ENCODE measurements around the gene POLR3A. TPM values are rescaled to one million over a fixed set of nuclear protein-coding genes. Genes with fewer than 3 reads are reported as not detected.

Gene POLR3A
- total and polyA plus RNA-seq, 2 donors (not counting 1 experiment from before 2014, with no cell fraction given) = 11.6 to 16.8 TPM

DNA sequence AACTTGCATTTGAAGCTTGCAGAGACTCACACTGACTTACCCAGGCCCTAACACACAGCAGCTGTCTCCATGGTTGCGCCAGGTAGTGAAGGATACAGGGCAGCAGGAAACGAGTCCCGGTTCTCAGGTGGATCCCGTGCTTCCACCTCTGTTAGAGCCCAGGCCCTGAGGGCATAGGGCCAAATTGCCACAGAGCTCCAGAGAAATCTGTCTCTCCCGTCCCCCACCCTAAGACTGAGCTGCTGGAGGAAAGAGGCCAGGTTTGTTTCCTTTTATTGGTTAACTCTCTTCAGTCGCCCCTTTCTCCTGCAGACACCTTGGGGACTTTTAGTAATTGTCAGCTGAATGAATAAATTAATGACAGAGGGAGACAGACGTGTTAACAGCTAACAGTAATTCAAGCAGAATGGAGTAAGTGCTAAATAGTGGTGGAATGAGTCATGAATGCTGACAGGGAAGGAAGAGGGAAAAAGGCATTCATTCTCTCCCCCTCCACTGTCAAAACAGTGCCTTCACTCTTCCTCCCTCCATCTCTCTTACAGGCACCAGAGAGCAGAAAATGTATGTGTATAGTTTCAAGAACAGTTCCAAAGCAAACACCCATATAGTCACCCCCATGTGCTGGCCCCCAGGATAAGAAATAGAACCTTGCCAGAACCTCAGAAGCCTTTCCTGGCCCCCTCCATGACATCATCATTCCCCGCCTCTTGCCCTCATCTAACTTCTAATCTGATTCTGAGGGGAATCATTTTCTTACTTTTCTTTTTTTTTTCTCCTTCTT, 86.0 kb downstream of the POLR3A start:
- peaks cover 6% of the 10 kb centered on the region for H3K4me1 ChIP-seq (ENCODE audit: control insufficient read depth, extremely low read depth, insufficient read depth, low read length)
- H3K27me3 ChIP-seq (ENCODE audit: control insufficient read depth, insufficient read depth, low read length) = no peaks in the 10 kb centered on the region
- H4K20me1 ChIP-seq (ENCODE audit: control insufficient read depth, extremely low read depth, insufficient read depth, low read length) = no peaks in the 10 kb centered on the region
- H3K79me2 ChIP-seq (ENCODE audit: control insufficient read depth, insufficient read depth, low read length) = no peaks in the 10 kb centered on the region
- DNase-seq (ENCODE audit: low read depth in 2 of 2) = peak; percentile 69 to 86
- H2AFZ ChIP-seq (ENCODE audit: low read length) = no peak overlapping the region
- H3K27ac ChIP-seq (ENCODE audit: insufficient read depth, low read length) = no peak overlapping the region
- H3K4me2 ChIP-seq (ENCODE audit: extremely low read depth, insufficient read depth, low read length) = peak overlapping the region; percentile 27
- no peak overlapping the region for H3K4me3 ChIP-seq (replicated peaks in 1 of 4; ENCODE audit: control extremely low read depth in 1 of 4, insufficient read depth in 1 of 4, low read depth in 3 of 4, low read length in 4 of 4)
- H3K9ac ChIP-seq (ENCODE audit: insufficient read depth, low read length) = no peak overlapping the region
- H3K9me3 ChIP-seq (ENCODE audit: control insufficient read depth, insufficient read depth, low read depth, low read length) = no peaks in the 10 kb centered on the region
- no peaks in the 10 kb centered on the region for H3K36me3 ChIP-seq (ENCODE audit: control insufficient read depth, insufficient read depth, low read length)
- TF ChIP-seq, protein P1, sequence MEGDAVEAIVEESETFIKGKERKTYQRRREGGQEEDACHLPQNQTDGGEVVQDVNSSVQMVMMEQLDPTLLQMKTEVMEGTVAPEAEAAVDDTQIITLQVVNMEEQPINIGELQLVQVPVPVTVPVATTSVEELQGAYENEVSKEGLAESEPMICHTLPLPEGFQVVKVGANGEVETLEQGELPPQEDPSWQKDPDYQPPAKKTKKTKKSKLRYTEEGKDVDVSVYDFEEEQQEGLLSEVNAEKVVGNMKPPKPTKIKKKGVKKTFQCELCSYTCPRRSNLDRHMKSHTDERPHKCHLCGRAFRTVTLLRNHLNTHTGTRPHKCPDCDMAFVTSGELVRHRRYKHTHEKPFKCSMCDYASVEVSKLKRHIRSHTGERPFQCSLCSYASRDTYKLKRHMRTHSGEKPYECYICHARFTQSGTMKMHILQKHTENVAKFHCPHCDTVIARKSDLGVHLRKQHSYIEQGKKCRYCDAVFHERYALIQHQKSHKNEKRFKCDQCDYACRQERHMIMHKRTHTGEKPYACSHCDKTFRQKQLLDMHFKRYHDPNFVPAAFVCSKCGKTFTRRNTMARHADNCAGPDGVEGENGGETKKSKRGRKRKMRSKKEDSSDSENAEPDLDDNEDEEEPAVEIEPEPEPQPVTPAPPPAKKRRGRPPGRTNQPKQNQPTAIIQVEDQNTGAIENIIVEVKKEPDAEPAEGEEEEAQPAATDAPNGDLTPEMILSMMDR (conservative IDR thresholded peaks at IDR 0.05 in 1 of 2, IDR thresholded peaks at IDR 0.05 in 1 of 2; ENCODE audit: low read depth in 1 of 2, low read length in 2 of 2) = no peak
- no peak for TF ChIP-seq EZH2 (IDR thresholded peaks at IDR 0.05; ENCODE audit: low read length, missing control alignments)

DNA sequence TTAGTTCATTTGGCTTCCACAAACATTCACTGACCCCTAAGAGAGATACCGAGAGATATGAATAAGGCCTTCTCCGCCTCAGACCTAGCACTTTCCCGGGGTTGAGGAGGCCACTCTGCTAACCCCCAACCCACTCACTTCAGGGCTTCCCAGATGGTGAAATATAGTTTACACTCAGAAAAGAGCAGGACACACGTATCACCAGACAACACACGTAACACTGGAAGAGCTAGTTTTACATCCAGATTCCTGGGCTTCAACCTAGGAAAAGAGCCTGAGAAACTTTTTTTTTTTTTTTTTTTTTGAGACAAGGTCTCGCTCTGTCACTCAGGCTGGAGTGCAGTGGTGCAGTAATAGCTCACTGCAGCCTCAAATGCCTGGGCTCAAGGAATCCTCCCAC, 87.5 kb downstream of the POLR3A start:
- H3K27me3 ChIP-seq (ENCODE audit: control insufficient read depth, insufficient read depth, low read length) = no peaks in the 10 kb centered on the region
- no peak for DNase-seq (ENCODE audit: low read depth in 2 of 2)
- H3K27ac ChIP-seq (ENCODE audit: insufficient read depth, low read length) = no peak overlapping the region
- TF ChIP-seq, protein P1 (conservative IDR thresholded peaks at IDR 0.05 in 1 of 2, IDR thresholded peaks at IDR 0.05 in 1 of 2; ENCODE audit: low read depth in 1 of 2, low read length in 2 of 2) = no peak
- TF ChIP-seq EZH2 (IDR thresholded peaks at IDR 0.05; ENCODE audit: low read length, missing control alignments) = no peak
- H3K36me3 ChIP-seq (ENCODE audit: control insufficient read depth, insufficient read depth, low read length) = no peaks in the 10 kb centered on the region
- no peak overlapping the region for H3K4me2 ChIP-seq (ENCODE audit: extremely low read depth, insufficient read depth, low read length)
- no peak overlapping the region for H3K9ac ChIP-seq (ENCODE audit: insufficient read depth, low read length)
- H3K79me2 ChIP-seq (ENCODE audit: control insufficient read depth, insufficient read depth, low read length) = no peaks in the 10 kb centered on the region
- no peaks in the 10 kb centered on the region for H4K20me1 ChIP-seq (ENCODE audit: control insufficient read depth, extremely low read depth, insufficient read depth, low read length)
- no peaks in the 10 kb centered on the region for H3K9me3 ChIP-seq (ENCODE audit: control insufficient read depth, insufficient read depth, low read depth, low read length)
- H2AFZ ChIP-seq (ENCODE audit: low read length) = no peak overlapping the region
- no peak overlapping the region for H3K4me3 ChIP-seq (replicated peaks in 1 of 4; ENCODE audit: control extremely low read depth in 1 of 4, insufficient read depth in 1 of 4, low read depth in 3 of 4, low read length in 4 of 4)
- H3K4me1 ChIP-seq (ENCODE audit: control insufficient read depth, extremely low read depth, insufficient read depth, low read length) = peaks cover 6% of the 10 kb centered on the region

DNA sequence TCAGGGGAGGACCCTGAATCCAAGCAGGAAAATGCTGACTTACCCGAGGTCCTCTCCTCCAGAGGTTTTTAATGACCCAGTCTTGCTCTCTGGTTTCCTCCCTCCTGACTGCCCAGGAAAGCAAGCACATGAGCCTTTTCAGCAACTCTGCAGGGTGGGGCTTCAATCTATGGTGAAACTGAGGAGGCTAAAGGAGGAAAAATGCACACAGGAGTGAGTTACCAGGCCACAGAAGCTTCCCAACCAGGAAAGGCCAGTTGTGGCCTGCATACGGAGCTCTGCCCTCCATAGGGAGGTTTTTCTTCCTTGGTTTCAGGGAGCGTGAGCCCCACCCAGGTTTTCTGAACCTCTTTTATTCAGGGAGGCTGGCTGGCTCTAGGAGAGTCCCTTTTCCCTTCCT, 88.7 kb downstream of the POLR3A start:
- H4K20me1 ChIP-seq (ENCODE audit: control insufficient read depth, extremely low read depth, insufficient read depth, low read length) = no peaks in the 10 kb centered on the region
- no peak overlapping the region for H3K4me3 ChIP-seq (replicated peaks in 1 of 4; ENCODE audit: control extremely low read depth in 1 of 4, insufficient read depth in 1 of 4, low read depth in 3 of 4, low read length in 4 of 4)
- no peak overlapping the region for H3K9ac ChIP-seq (ENCODE audit: insufficient read depth, low read length)
- no peak for DNase-seq (ENCODE audit: low read depth in 2 of 2)
- H3K9me3 ChIP-seq (ENCODE audit: control insufficient read depth, insufficient read depth, low read depth, low read length) = no peaks in the 10 kb centered on the region
- no peak overlapping the region for H3K27ac ChIP-seq (ENCODE audit: insufficient read depth, low read length)
- H3K4me1 ChIP-seq (ENCODE audit: control insufficient read depth, extremely low read depth, insufficient read depth, low read length) = peaks cover 6% of the 10 kb centered on the region
- H3K36me3 ChIP-seq (ENCODE audit: control insufficient read depth, insufficient read depth, low read length) = no peaks in the 10 kb centered on the region
- no peaks in the 10 kb centered on the region for H3K27me3 ChIP-seq (ENCODE audit: control insufficient read depth, insufficient read depth, low read length)
- no peak overlapping the region for H3K4me2 ChIP-seq (ENCODE audit: extremely low read depth, insufficient read depth, low read length)
- H2AFZ ChIP-seq (ENCODE audit: low read length) = no peak overlapping the region
- TF ChIP-seq EZH2 (IDR thresholded peaks at IDR 0.05; ENCODE audit: low read length, missing control alignments) = no peak
- TF ChIP-seq, protein P1 (conservative IDR thresholded peaks at IDR 0.05 in 1 of 2, IDR thresholded peaks at IDR 0.05 in 1 of 2; ENCODE audit: low read depth in 1 of 2, low read length in 2 of 2) = no peak
- H3K79me2 ChIP-seq (ENCODE audit: control insufficient read depth, insufficient read depth, low read length) = no peaks in the 10 kb centered on the region

Measured in fibroblast of lung (primary cell).